ENCODE results near the gene TMEM201. TPM values are rescaled to one million over a fixed set of nuclear protein-coding genes. Genes with fewer than 3 reads are reported as not detected.

Gene TMEM201
- total RNA-seq, 1 donor from 2014 or later, result 35.1 TPM

DNA sequence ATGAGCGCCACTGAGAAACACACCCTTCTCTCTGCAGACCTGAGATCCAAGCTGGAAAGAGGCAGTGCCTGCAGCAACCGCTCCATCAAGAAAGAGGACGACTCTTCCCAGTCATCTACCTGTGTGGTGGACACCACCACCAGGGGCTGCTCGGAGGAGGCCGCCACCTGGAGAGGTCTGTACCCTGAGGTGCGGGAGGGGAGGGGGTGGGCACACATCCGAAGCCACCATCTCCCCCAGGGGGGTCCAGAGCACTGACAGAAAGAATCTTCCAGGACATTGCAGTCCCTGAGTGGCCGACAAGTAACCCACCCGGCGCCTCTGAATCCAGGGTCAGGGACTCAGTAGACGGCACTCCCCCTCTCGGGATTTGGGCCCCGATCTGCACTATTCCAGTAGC is 23.0 kb downstream of the TMEM201 start:
- no peaks in the 10 kb centered on the region for H3K9me3 Mint-ChIP-seq (ENCODE audit: unreplicated experiment)

DNA sequence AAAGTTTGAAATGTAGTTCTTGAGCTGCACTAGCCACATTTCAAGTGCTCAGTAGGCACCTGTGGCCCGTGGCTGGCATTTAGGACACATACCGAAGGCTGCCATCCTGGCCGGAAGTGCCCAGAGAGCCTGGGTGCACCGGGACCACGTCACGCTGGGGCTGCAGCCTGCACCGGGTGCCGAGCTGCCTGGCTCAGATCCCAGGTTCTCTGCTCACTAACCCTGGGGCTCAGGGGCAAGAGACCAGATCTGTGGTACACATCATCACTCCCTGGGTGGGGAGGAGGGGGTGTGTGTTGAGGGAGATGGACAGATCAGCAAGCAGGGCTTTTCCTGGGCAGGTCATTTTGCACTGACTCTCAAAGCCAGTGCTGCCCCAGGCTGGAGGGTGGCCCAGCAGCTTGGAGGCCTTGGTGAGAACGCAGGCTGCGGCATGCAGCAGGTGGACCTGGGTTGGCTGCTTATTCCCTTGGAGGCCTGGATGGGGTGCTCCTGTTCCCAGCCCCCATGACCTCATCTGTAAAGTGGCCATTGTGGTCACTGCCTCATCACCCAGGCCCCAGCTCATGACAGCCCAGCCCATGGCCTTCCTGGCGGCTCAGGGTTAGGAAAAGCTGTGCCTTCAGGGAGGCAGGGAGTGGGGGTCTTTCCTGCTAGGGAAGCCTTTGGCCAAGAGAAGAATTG is 23.6 kb downstream of the TMEM201 start:
- no peak for DNase-seq
- no peaks in the 10 kb centered on the region for H3K4me1 Mint-ChIP-seq (ENCODE audit: low read depth, unreplicated experiment)
- H3K27me3 Mint-ChIP-seq (ENCODE audit: unreplicated experiment), result peaks cover 3% of the 10 kb centered on the region
- no peaks in the 10 kb centered on the region for H3K9me3 Mint-ChIP-seq (ENCODE audit: unreplicated experiment)
- TF ChIP-seq, protein P1, sequence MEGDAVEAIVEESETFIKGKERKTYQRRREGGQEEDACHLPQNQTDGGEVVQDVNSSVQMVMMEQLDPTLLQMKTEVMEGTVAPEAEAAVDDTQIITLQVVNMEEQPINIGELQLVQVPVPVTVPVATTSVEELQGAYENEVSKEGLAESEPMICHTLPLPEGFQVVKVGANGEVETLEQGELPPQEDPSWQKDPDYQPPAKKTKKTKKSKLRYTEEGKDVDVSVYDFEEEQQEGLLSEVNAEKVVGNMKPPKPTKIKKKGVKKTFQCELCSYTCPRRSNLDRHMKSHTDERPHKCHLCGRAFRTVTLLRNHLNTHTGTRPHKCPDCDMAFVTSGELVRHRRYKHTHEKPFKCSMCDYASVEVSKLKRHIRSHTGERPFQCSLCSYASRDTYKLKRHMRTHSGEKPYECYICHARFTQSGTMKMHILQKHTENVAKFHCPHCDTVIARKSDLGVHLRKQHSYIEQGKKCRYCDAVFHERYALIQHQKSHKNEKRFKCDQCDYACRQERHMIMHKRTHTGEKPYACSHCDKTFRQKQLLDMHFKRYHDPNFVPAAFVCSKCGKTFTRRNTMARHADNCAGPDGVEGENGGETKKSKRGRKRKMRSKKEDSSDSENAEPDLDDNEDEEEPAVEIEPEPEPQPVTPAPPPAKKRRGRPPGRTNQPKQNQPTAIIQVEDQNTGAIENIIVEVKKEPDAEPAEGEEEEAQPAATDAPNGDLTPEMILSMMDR (IDR thresholded peaks at IDR 0.05; ENCODE audit: partially characterized antibody, unreplicated experiment), result no peak
- no peak overlapping the region for H3K4me3 Mint-ChIP-seq (ENCODE audit: unreplicated experiment)
- no peak overlapping the region for H3K27ac Mint-ChIP-seq (ENCODE audit: unreplicated experiment)
- no peaks in the 10 kb centered on the region for H3K36me3 Mint-ChIP-seq (ENCODE audit: unreplicated experiment)

More for the DNA sequence above, 23.0 kb downstream of the TMEM201 start:
- no peaks in the 10 kb centered on the region for H3K4me1 Mint-ChIP-seq (ENCODE audit: low read depth, unreplicated experiment)
- H3K36me3 Mint-ChIP-seq (ENCODE audit: unreplicated experiment), result no peaks in the 10 kb centered on the region
- H3K4me3 Mint-ChIP-seq (ENCODE audit: unreplicated experiment), result no peak overlapping the region
- H3K27ac Mint-ChIP-seq (ENCODE audit: unreplicated experiment), result no peak overlapping the region
- H3K27me3 Mint-ChIP-seq (ENCODE audit: unreplicated experiment), result peaks cover 3% of the 10 kb centered on the region
- no peak for DNase-seq
- TF ChIP-seq, protein P1 (IDR thresholded peaks at IDR 0.05; ENCODE audit: partially characterized antibody, unreplicated experiment), result no peak

DNA sequence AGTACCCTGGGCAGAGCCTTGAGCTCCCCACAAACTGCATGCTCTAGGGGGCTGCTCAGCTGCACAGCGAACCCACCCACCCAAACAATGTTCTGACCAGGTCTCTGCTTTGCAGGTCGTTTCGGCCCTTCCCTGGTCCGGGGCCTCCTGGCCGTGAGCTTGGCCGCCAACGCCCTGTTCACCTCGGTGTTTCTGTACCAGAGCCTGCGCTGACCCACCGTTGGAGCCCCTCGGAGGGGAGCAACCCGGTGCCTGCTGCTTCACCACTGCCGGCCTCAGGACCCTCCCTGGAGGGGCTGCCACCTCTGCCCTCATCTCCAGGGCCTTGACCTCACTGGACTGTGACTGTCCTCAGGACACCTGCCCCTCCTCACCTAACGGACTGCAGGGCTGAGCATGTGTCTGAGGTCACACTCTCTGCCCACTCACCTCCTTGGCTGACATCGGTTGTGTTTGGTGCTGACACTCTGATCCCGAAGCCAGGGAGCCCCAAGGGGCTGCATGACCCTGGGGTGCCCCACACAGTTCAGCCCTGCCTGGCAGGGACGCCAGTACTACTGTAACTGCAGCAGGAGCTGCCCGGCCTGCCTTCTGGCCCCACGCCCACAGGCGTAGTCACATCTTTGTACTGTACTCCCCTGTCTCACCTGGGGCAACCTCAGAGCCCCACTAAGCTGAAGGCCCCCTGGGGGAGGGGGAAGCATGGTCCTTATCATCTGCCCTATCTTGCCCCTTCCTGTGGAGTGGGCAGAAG is 24.3 kb downstream of the TMEM201 start:
- TF ChIP-seq, protein P1 (IDR thresholded peaks at IDR 0.05; ENCODE audit: partially characterized antibody, unreplicated experiment), result no peak
- DNase-seq, result no peak
- no peak overlapping the region for H3K4me3 Mint-ChIP-seq (ENCODE audit: unreplicated experiment)
- H3K9me3 Mint-ChIP-seq (ENCODE audit: unreplicated experiment), result no peaks in the 10 kb centered on the region
- no peaks in the 10 kb centered on the region for H3K27me3 Mint-ChIP-seq (ENCODE audit: unreplicated experiment)
- H3K4me1 Mint-ChIP-seq (ENCODE audit: low read depth, unreplicated experiment), result no peaks in the 10 kb centered on the region
- H3K27ac Mint-ChIP-seq (ENCODE audit: unreplicated experiment), result no peak overlapping the region
- no peaks in the 10 kb centered on the region for H3K36me3 Mint-ChIP-seq (ENCODE audit: unreplicated experiment)

DNA sequence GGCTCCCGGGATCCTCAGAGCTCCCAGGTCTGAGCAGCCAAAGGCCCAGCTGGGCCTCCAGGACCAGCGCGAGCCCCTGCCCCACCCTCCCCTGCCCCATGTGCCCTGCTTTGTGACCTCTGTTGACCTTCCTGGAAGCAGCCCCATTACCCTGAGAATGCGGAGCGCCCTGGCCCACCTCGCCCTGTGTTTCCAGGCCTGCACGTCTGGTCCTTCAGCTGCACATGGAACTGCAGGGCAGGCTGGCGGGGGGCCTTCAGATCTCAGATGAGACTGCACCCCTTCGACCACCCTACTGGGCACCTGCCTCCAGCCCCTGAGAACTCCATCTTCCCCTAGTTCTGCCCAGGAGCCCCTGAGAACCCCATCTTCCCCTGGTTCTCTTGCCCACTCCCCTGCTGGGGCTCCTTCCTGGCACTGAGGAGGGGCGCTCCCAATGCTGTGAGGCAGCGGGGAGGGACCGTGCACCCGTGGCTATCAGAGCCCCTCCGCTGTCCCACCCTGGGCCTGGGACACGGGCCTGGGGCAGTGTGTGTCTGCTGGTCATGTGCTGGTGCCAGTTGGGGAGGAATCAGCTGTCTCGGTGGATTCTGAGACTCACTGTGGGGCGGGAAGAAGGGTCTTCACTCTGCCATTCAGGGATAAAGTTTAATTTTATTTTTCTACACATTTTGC is 25.1 kb downstream of the TMEM201 start:
- H3K9me3 Mint-ChIP-seq (ENCODE audit: unreplicated experiment), result no peaks in the 10 kb centered on the region
- no peak overlapping the region for H3K27ac Mint-ChIP-seq (ENCODE audit: unreplicated experiment)
- H3K4me1 Mint-ChIP-seq (ENCODE audit: low read depth, unreplicated experiment), result no peaks in the 10 kb centered on the region
- H3K4me3 Mint-ChIP-seq (ENCODE audit: unreplicated experiment), result no peak overlapping the region
- no peak for DNase-seq
- TF ChIP-seq, protein P1 (IDR thresholded peaks at IDR 0.05; ENCODE audit: partially characterized antibody, unreplicated experiment), result no peak
- no peaks in the 10 kb centered on the region for H3K36me3 Mint-ChIP-seq (ENCODE audit: unreplicated experiment)
- H3K27me3 Mint-ChIP-seq (ENCODE audit: unreplicated experiment), result peaks cover under 1% of the 10 kb centered on the region
